Esophagus squamous epithelium (tissue), 5 donors: ENCODE results near the gene TAS1R1. TPM values are rescaled to one million over a fixed set of nuclear protein-coding genes. Genes with fewer than 3 reads are reported as not detected.

Source experiments
- DNase-seq: peaks from one replicate; lab custom pipeline; 2025; lab: John Stamatoyannopoulos, UW
- H3K27ac ChIP-seq, 4 donors: fragments of 200-600 bp; sonication (generic); one replicate each; pipeline ENCODE4 v1.5.1; 2016 to 2019; ENCODE audit warnings: mild to moderate bottlenecking in 1 of 4
- H3K27me3 ChIP-seq, 4 donors: fragments of 200-600 bp; sonication (generic); 1 replicate in 3 of 4; 2 replicates in 1 of 4; pipeline versions ENCODE4 v1.5.1 to v1.6.0; 2017 to 2021; ENCODE audit warnings: antibody characterized with exemption in 1 of 4
- H3K36me3 ChIP-seq, 3 donors: fragments of 200-600 bp; sonication (generic); one replicate each; pipeline ENCODE4 v1.5.1; 2016 to 2019
- H3K4me1 ChIP-seq, 3 donors: fragments of 200-600 bp; sonication (generic); one replicate each; pipeline ENCODE4 v1.5.1; 2017 to 2019
- H3K4me3 ChIP-seq, 4 donors: fragments of 200-600 bp; sonication (generic); 1 replicate in 3 of 4; 2 replicates in 1 of 4; pipeline ENCODE4 v1.5.1; 2016 to 2019; ENCODE audit warnings: mild to moderate bottlenecking in 2 of 4, moderate library complexity in 1 of 4
- H3K9me3 ChIP-seq, 3 donors: fragments of 200-600 bp; sonication (generic); one replicate each; pipeline ENCODE4 v1.5.1; 2016 to 2019
- CTCF ChIP-seq, 6 experiments: fragments of 450-650 bp in 4 of 6; fragments of 200-600 bp in 2 of 6; sonication (generic) in 2 of 6; IDR thresholded peaks; one replicate each; pipeline ENCODE4 v1.5.1; 2016 to 2019; ENCODE audit warnings: antibody characterized with exemption in 6 of 6, mild to moderate bottlenecking in 4 of 6, moderate library complexity in 4 of 6
- POLR2A ChIP-seq, 4 donors: fragments of 450-650 bp; IDR thresholded peaks; one replicate each; pipeline ENCODE4 v1.6.1; 2017; ENCODE audit warnings: antibody characterized with exemption in 4 of 4, mild to moderate bottlenecking in 4 of 4, moderate library complexity in 3 of 4
- WGBS, 2 donors: methylation state at CpG; one replicate each; pipeline ENCODE4 v1.1.5; 2018; 5-methylcytosine and 5-hydroxymethylcytosine counted together
- intact Hi-C: fragments of 100-400 bp; cut with DNase I; formaldehyde crosslinking; loops from one replicate; pipeline ENCODE4 v1.15.0; 2022
- total RNA-seq, 4 donors: library from RNA; depleted of rRNA; stranded (reverse); fragments of >200 nt; gene quantifications; one replicate each; pipeline ENCODE4 v1.1.0, GENCODE V29; 2016
- donor health status: DM: yes; HTN: yes; CAD: no.

The TAS1R1 gene
- total RNA-seq, 4 donors from 2014 or later: not detected

GRCh38 chr1:6570100-6570499, 15.0 kb downstream of the TAS1R1 start:
- no peak for DNase-seq
- Histone ChIP-seq H3K36me3 (no peaks in the 10 kb centered on the region), H3K4me1 (no peaks in the 10 kb centered on the region), H3K27ac (no peak overlapping the region), H3K9me3 (peaks cover 0 to 6% (median 0%) of the 10 kb centered on the region in 3 donors), H3K4me3 (no peak overlapping the region), H3K27me3 (peaks cover 0 to 6% (median 0%) of the 10 kb centered on the region in 4 donors)
- TF ChIP-seq CTCF (IDR thresholded peaks at IDR 0.05) (no peak), POLR2A (IDR thresholded peaks at IDR 0.05) (no peak)
- intact Hi-C loops: no loop called here
- WGBS, 2 donors: 58 to 72% methylated on average over 2 to 3 of the region's 3 CpGs

GRCh38 chr1:6570987-6571386, 15.9 kb downstream of the TAS1R1 start:
- Histone ChIP-seq H3K4me1 (no peaks in the 10 kb centered on the region), H3K9me3 (peaks cover 0 to 6% (median 0%) of the 10 kb centered on the region in 3 donors), H3K4me3 (no peak overlapping the region), H3K36me3 (no peaks in the 10 kb centered on the region), H3K27me3 (peaks cover 0 to 3% (median 0%) of the 10 kb centered on the region in 4 donors), H3K27ac (no peak overlapping the region)
- intact Hi-C loops: no loop called here
- no peak for DNase-seq
- no peak for TF ChIP-seq CTCF (IDR thresholded peaks at IDR 0.05)
- TF ChIP-seq POLR2A (IDR thresholded peaks at IDR 0.05): no peak
- 67 to 90% methylated on average over 4 to 5 of the region's 5 CpGs for WGBS, 2 donors

- no peak overlapping the region for H3K27ac ChIP-seq
- 71 to 78% methylated on average over 8 to 12 of the region's 12 CpGs for WGBS, 2 donors
- peaks cover 0 to 6% (median 0%) of the 10 kb centered on the region in 3 donors for H3K9me3 ChIP-seq
- H3K36me3 ChIP-seq: no peaks in the 10 kb centered on the region
- TF ChIP-seq POLR2A (IDR thresholded peaks at IDR 0.05) (no peak), CTCF (IDR thresholded peaks at IDR 0.05) (no peak)
- intact Hi-C loops: no loop called here
- H3K4me3 ChIP-seq: no peak overlapping the region
- H3K27me3 ChIP-seq: no peaks in the 10 kb centered on the region
- no peaks in the 10 kb centered on the region for H3K4me1 ChIP-seq
- no peak for DNase-seq
These were observed 17.7 kb downstream of the TAS1R1 start for GRCh38 chr1:6572653-6573383.

- TF ChIP-seq CTCF (IDR thresholded peaks at IDR 0.05) (no peak), POLR2A (IDR thresholded peaks at IDR 0.05) (no peak)
- peaks cover 0 to 6% (median 0%) of the 10 kb centered on the region in 3 donors for H3K9me3 ChIP-seq
These were observed 19.0 kb downstream of the TAS1R1 start for GRCh38 chr1:6574025-6574620.

GRCh38 chr1:6574818-6575217, 19.7 kb downstream of the TAS1R1 start:
- peaks cover 0 to 6% (median 0%) of the 10 kb centered on the region in 3 donors for H3K9me3 ChIP-seq
- TF ChIP-seq POLR2A (IDR thresholded peaks at IDR 0.05) (no peak), CTCF (IDR thresholded peaks at IDR 0.05) (no peak)

More at GRCh38 chr1:6574025-6574620, 19.0 kb downstream of the TAS1R1 start:
- intact Hi-C loops: no loop called here
- Histone ChIP-seq H3K36me3 (no peaks in the 10 kb centered on the region), H3K4me1 (peaks cover 2 to 4% (median 3%) of the 10 kb centered on the region in 3 donors), H3K27ac (no peak overlapping the region), H3K4me3 (no peak overlapping the region), H3K27me3 (no peaks in the 10 kb centered on the region)
- DNase-seq: no peak
- WGBS, 2 donors: 56 to 61% methylated on average over 4 to 5 of the region's 8 CpGs

More at GRCh38 chr1:6574818-6575217, 19.7 kb downstream of the TAS1R1 start:
- WGBS, 2 donors: 70% methylated on average over 2 of the region's 14 CpGs; no CpG with 5 or more reads in 1 of the 2 donors
- Histone ChIP-seq H3K4me3 (no peak overlapping the region), H3K4me1 (peaks cover 6 to 9% (median 8%) of the 10 kb centered on the region in 3 donors), H3K36me3 (no peaks in the 10 kb centered on the region), H3K27ac (no peak overlapping the region), H3K27me3 (no peaks in the 10 kb centered on the region)
- DNase-seq: no peak
- intact Hi-C loops: no loop called here
